IPS-NIHi7 (cell line): Measurements from ENCODE around the gene PCDHA7.
"Not testable (repeated sequence)": the region's sequence is repeated elsewhere in the genome, so short reads cannot be mapped to it uniquely, and the experiment has no call there.

Experiments used
- DNase-seq: peaks from one replicate; pipeline ENCODE4 v3.0.0; 2012; ENCODE audit warnings: mixed read lengths; ENCODE audit errors: extremely low spot score

The PCDHA7 gene

DNA sequence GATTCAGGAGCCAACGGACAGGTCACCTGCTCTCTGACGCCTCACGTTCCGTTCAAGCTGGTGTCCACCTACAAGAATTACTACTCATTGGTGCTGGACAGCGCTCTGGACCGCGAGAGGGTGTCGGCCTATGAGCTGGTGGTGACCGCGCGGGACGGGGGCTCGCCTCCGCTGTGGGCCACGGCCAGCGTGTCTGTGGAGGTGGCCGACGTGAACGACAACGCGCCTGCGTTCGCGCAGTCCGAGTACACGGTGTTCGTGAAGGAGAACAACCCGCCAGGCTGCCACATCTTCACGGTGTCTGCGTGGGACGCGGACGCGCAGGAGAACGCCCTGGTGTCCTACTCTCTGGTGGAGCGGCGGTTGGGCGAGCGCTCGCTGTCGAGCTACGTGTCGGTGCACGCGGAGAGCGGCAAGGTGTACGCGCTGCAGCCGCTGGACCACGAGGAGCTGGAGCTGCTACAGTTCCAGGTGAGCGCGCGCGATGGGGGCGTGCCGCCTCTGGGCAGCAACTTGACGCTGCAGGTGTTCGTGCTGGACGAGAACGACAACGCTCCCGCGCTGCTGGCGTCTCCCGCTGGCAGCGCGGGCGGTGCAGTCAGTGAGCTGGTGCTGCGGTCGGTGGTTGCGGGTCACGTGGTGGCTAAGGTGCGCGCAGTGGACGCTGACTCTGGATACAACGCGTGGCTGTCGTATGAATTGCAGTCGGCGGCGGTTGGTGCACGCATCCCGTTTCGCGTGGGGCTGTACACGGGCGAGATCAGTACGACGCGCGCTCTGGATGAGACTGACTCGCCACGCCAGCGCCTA, 23.3 kb downstream of the PCDHA7 start:
- DNase-seq = no peak

DNA sequence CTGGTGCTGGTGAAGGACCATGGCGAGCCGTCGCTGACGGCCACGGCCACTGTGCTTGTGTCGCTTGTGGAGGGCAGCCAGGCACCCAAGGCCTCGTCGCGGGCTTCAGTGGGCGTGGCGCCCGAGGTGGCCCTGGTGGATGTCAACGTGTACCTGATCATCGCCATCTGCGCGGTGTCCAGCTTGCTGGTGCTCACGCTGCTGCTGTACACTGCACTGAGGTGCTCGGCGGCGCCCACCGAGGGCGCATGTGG, 23.8 kb downstream of the PCDHA7 start:
- no peak for DNase-seq

DNA sequence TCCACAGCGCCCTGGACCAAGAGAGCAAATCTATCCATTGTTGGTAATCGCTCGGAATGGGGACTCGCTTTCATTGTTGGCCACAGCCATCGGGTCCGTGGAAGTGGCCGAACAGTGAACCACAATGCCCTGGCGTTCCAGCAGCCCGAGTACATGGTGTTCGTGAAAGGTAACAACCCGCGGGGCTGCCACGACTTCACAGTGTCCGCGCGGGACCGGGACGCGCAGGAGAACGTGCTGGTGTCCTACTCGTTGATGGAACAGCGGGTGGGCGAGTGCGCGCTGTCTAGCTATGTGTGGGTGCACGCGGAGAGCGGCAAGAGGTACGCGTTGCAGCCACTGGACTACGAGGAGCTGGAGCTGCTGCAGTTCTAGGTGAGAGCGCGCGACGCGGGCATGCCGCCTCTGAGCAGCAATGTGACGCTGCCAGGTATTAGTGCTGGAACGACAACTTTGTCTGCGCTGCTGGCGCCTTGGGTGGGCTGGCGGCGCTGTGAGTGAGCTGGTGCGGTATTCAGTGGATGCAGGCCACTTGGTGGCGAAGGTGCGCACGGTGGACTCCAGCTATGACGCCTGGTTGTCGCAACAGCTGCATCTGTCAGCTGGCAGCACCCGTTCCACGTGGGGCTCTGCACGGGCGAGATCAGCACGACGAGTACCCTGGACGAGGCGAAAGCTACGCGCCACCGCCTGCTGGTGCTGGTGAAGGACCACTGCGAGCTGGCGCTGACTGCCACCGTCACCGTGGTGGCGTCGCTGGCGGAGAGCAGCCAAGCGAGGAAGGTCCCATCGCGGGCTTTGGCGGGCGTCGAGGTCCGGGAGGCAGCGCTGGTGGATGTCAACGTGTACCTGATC, 28.6 kb downstream of the PCDHA7 start:
- no peak for DNase-seq

DNA sequence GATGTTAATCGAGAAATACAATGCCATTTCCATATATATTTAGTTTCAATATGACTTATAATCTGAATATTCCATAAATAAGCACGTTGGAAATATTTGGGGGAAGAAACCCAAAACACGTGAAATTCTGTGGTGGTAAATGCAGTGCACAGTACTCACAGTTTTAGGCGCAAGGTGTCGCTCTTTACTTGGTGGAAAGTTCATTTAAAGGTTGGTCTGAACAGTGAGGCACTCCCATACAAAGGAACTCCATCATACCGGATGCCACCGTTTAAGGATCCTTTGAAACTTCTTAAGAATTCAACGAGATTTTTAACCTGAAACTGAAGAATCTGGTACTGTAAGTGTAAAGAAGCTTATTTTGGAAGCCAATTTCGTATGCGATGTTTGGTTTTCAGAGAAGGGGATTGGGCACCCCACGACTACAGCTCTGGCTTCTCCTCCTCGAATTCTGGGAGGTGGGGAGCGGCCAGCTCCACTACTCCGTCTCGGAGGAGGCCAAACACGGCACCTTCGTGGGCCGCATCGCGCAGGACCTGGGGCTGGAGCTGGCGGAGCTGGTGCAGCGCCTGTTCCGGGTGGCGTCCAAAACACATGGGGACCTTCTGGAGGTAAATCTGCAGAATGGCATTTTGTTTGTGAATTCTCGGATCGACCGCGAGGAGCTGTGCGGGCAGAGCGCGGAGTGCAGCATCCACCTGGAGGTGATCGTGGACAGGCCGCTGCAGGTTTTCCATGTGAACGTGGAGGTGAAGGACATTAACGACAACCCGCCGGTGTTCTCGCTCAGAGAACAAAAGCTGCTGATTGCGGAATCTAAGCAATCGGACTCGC, 34.9 kb downstream of the PCDHA7 start, which contains the start of gene PCDHA11:
Gene PCDHA11, plus strand, starts transcription at position 237 of the 834 bp plus-strand sequence. Its CDS starts 147 bp downstream, at position 384.
- peak; percentile 58 for DNase-seq

DNA sequence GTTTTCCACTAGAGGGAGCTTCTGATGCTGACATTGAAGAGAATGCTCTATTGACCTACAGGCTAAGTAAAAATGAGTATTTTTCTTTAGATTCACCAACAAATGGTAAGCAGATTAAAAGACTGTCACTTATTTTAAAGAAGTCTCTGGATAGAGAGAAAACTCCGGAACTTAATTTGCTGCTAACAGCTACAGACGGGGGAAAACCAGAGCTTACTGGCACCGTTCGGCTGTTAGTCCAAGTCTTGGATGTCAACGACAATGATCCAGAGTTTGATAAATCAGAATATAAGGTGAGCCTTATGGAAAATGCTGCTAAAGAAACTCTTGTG, 35.5 kb downstream of the PCDHA7 start:
- no peak for DNase-seq

DNA sequence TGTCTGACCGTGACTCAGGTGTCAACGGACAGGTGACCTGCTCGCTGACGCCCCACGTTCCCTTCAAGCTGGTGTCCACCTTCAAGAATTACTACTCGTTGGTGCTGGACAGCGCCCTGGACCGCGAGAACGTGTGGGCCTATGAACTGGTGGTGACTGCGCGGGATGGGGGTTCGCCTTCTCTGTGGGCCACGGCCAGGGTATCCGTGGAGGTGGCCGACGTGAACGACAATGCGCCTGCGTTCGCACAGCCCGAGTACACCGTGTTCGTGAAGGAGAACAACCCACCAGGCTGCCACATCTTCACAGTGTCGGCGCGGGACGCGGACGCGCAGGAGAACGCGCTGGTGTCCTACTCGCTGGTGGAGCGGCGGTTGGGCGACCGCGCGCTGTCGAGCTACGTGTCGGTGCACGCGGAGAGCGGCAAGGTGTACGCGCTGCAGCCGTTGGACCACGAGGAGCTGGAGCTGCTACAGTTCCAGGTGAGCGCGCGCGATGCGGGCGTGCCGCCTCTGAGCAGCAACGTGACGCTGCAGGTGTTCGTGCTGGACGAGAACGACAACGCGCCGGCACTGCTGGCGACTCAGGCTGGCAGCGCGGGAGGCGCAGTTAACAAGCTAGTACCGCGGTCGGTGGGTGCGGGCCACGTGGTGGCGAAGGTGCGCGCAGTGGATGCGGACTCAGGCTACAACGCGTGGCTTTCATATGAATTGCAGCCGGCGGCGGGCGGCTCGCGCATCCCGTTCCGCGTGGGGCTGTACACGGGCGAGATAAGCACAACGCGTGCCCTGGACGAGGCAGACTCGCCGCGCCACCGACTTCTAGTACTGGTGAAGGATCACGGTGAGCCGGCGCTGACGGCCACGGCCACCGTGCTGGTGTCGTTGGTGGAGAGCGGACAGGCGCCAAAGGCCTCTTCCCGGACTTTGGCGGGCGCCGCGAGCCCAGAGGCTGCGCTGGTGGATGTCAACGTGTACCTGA, 36.4 kb downstream of the PCDHA7 start:
- DNase-seq = no peak

DNA sequence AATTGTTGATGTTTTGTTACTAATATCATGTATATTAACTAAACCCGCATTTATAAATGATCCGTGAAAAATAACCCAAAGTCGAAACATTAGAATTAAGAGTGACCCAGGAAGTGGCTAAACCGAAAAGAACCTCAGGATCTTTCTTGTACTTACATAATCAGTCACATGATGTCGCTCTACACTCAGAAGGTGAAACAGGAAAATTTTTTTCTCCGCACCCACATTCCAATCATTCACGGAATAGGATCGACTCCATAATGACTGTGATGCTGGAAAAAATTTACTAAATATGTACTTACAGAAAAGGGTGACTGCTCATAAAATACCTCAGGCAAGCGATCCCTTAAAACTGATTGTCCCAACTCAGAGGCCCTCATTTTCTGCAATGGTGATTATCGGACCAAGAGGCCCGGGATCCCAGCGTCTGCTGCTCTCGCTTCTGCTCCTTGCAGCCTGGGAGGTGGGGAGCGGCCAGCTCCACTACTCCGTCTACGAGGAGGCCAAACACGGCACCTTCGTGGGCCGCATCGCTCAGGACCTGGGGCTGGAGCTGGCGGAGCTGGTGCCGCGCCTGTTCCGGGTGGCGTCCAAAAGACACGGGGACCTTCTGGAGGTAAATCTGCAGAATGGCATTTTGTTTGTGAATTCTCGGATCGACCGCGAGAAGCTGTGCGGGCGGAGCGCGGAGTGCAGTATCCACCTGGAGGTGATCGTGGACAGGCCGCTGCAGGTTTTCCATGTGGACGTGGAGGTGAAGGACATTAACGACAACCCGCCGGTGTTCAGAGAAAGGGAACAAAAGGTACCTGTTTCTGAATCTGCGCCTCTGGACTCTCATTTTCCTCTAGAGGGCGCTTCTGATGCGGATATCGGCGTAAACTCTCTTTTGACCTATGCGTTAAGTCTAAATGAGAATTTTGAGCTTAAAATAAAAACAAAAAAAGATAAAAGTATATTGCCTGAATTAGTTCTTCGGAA, 41.3 kb downstream of the PCDHA7 start, which contains the start of gene PCDHA12:
Gene PCDHA12, plus strand, starts transcription at position 224 of the 981 bp plus-strand sequence. Its CDS starts 165 bp downstream, at position 389.
- DNase-seq = peak; percentile 60

DNA sequence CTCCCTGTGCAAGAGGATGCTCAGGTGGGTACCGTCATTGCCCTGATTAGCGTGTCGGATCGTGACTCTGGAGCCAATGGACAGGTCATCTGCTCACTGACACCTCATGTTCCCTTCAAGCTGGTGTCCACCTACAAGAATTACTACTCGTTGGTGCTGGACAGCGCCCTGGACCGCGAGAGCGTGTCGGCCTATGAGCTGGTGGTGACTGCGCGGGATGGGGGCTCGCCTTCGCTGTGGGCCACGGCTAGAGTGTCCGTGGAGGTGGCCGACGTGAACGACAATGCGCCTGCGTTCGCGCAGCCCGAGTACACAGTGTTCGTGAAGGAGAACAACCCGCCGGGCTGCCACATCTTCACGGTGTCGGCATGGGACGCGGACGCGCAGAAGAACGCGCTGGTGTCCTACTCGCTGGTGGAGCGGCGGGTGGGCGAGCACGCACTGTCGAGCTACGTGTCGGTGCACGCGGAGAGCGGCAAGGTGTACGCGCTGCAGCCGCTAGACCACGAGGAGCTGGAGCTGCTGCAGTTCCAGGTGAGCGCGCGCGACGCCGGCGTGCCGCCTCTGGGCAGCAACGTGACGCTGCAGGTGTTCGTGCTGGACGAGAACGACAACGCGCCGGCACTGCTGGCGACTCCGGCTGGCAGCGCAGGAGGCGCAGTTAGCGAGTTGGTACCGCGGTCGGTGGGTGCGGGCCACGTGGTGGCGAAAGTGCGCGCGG, 42.6 kb downstream of the PCDHA7 start:
- not testable (repeated sequence) for DNase-seq

DNA sequence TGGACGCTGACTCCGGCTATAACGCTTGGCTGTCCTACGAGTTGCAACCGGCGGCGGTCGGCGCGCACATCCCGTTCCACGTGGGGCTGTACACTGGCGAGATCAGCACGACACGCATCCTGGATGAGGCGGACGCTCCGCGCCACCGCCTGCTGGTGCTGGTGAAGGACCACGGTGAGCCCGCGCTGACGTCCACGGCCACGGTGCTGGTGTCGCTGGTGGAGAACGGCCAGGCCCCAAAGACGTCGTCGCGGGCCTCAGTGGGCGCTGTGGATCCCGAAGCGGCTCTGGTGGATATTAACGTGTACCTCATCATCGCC, 43.2 kb downstream of the PCDHA7 start:
- DNase-seq = no peak

DNA sequence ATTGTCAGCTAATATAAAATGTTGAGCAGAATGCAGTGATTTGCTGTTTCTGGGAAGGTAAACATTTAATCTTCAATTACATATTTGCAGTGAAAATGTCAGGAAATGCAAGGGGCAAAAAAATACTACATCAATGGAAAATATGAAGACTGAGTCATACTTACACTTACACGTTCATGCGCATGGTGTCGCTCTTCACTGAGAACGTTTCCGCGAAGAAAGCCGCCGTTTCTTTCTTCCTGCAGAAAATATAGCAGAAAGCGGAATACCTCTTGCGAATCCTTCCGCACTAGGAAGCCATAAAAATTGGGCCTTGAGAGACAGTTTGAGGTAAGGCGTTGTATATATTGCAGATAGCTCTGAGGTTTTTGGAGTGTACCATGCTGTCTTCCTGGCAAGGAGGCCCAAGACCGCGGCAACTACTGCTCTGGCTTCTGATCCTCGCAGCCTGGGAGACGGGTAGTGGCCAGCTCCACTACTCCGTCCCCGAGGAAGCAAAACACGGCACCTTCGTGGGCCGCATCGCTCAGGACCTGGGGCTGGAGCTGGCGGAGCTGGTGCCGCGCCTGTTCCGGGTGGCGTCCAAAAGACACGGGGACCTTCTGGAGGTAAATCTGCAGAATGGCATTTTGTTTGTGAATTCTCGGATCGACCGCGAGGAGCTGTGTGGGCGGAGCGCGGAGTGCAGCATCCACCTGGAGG, 48.0 kb downstream of the PCDHA7 start, which contains the start of gene PCDHA13:
Gene PCDHA13, plus strand, starts transcription at position 236 of the 702 bp plus-strand sequence. Its CDS starts 145 bp downstream, at position 381.
- DNase-seq = no peak

DNA sequence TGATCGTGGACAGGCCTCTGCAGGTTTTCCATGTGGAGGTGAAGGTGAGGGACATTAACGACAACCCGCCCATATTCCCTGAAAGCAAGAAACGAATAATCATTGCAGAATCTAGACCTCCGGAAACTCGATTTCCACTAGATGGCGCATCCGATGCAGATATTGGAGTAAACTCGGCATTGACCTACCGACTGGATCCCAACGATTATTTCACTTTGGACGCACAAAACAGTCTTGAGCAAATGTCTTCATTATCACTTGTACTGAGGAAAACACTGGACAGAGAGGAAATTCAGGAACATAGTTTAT, 48.5 kb downstream of the PCDHA7 start:
- peak; percentile 67 for DNase-seq

DNA sequence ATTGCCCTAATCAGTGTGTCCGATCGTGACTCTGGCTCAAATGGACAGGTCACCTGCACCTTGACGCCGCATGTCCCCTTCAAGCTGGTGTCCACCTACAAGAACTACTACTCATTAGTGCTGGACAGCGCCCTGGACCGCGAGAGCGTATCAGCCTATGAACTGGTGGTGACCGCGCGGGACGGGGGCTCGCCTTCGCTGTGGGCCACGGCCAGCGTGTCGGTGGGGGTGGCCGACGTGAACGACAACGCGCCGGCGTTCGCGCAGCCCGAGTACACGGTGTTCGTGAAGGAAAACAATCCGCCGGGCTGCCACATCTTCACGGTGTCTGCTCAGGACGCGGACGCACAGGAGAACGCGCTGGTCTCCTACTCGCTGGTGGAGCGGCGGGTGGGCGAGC, 49.3 kb downstream of the PCDHA7 start:
- DNase-seq = no peak

DNA sequence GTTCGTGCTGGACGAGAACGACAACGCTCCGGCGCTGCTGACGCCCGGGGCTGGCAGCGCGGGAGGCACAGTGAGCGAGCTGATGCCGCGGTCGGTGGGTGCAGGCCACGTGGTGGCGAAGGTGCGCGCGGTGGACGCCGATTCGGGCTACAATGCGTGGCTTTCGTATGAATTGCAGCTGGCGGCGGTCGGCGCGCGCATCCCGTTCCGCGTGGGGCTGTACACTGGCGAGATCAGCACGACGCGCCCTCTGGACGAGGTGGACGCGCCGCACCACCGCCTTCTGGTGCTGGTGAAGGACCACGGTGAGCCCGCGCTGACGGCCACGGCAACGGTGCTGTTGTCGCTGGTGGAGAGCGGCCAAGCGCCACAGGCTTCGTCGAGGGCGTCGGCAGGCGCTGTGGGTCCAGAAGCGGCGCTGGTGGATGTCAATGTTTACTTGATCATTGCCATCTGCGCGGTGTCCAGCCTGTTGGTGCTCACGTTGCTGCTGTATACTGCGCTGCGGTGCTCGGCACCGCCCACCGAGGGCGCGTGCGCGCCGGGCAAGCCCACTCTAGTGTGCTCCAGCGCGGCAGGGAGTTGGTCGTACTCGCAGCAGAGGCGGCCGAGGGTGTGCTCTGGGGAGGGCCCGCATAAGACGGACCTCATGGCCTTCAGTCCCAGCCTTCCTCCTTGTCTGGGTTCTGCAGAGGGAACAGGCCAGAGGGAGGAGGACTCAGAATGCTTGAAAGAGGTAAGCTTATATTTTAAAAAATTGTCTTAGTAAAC, 50.0 kb downstream of the PCDHA7 start:
- DNase-seq = no peak
